Lower leg skin (tissue), 3 donors: Measurements from ENCODE around the gene ARHGEF10L.

Experiments used
- POLR2A ChIP-seq, 2 donors: fragments of 450-650 bp; IDR thresholded peaks; one replicate each; pipeline ENCODE4 v1.6.1; 2016 to 2017; ENCODE audit warnings: antibody characterized with exemption in 2 of 2, mild to moderate bottlenecking in 1 of 2, moderate library complexity in 1 of 2
- TF ChIP-seq, protein P1 (sequence below), 3 donors: fragments of 450-650 bp; IDR thresholded peaks; one replicate each; pipeline ENCODE4 v1.5.1; 2016; ENCODE audit warnings: antibody characterized with exemption in 3 of 3, mild to moderate bottlenecking in 3 of 3, moderate library complexity in 2 of 3

DNA sequence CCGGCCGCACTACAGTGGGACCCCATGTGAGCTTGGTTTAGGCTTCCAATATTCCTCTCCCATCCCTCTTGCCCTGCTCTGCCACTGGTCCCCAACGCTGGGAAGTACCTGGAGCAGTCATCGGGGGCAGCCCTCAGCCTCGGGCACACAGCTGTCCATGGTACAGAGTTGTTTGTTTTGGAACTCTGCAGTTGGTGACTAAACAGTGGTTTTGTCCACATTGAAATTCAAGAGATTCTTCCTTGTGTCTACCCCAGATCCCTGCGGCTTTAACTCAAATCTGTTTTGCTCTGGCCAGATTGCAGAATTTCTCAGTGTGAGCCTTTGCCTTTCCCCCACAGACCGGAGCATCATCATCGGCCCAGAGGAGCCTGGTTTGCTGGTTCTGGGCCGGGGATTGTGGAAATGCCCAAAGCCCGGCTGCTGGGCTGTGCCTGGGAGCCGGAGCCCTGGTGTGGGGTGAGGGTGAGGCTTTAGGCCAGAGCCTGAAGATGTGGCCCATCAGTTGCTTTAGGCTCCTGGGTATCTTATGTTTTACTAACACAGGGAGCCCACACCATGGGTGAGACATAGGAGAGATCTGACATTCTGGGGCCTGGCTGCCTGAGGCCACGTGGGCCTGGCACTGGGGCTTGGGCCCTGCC lies 93.2 kb downstream of the ARHGEF10L start:
- TF ChIP-seq, protein P1, sequence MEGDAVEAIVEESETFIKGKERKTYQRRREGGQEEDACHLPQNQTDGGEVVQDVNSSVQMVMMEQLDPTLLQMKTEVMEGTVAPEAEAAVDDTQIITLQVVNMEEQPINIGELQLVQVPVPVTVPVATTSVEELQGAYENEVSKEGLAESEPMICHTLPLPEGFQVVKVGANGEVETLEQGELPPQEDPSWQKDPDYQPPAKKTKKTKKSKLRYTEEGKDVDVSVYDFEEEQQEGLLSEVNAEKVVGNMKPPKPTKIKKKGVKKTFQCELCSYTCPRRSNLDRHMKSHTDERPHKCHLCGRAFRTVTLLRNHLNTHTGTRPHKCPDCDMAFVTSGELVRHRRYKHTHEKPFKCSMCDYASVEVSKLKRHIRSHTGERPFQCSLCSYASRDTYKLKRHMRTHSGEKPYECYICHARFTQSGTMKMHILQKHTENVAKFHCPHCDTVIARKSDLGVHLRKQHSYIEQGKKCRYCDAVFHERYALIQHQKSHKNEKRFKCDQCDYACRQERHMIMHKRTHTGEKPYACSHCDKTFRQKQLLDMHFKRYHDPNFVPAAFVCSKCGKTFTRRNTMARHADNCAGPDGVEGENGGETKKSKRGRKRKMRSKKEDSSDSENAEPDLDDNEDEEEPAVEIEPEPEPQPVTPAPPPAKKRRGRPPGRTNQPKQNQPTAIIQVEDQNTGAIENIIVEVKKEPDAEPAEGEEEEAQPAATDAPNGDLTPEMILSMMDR (IDR thresholded peaks at IDR 0.05) = no peak
- no peak for TF ChIP-seq POLR2A (IDR thresholded peaks at IDR 0.05)
